Esophagus muscularis mucosa (tissue), 3 donors: ENCODE measurements around the gene ZFPM1.

Source experiments
- POLR2AphosphoS5 ChIP-seq, 2 donors: sonication (generic); formaldehyde crosslinking; IDR thresholded peaks; one replicate each; pipeline ENCODE4 v1.6.1; 2017; ENCODE audit warnings: antibody characterized with exemption in 2 of 2
- TF ChIP-seq, protein P1 (sequence below), 3 experiments: fragments of 200-600 bp in 2 of 3; fragments of 450-650 bp in 1 of 3; sonication (generic) in 2 of 3; IDR thresholded peaks; one replicate each; pipeline ENCODE4 v1.5.1; 2017 to 2019; ENCODE audit warnings: antibody characterized with exemption in 3 of 3, mild to moderate bottlenecking in 2 of 3, moderate library complexity in 1 of 3

DNA sequence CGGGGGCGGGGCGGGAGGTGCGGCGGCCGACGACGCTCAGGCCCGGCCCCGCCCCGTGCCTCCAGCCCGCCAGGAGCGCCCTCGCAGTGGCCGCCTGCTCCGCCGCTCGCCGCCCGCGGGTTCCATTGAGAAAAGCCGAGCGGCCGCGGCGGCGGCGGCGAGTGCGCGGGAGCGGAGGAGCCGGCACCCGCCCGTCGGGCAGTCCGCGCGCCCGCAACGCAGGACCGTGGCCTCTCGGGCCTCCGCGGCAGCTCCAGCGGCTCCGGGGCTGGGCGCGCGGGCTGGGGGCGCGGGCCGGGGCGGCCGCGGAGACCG lies at the start of gene ZFPM1:
- no peak for TF ChIP-seq POLR2AphosphoS5 (IDR thresholded peaks at IDR 0.05)
- TF ChIP-seq, protein P1, sequence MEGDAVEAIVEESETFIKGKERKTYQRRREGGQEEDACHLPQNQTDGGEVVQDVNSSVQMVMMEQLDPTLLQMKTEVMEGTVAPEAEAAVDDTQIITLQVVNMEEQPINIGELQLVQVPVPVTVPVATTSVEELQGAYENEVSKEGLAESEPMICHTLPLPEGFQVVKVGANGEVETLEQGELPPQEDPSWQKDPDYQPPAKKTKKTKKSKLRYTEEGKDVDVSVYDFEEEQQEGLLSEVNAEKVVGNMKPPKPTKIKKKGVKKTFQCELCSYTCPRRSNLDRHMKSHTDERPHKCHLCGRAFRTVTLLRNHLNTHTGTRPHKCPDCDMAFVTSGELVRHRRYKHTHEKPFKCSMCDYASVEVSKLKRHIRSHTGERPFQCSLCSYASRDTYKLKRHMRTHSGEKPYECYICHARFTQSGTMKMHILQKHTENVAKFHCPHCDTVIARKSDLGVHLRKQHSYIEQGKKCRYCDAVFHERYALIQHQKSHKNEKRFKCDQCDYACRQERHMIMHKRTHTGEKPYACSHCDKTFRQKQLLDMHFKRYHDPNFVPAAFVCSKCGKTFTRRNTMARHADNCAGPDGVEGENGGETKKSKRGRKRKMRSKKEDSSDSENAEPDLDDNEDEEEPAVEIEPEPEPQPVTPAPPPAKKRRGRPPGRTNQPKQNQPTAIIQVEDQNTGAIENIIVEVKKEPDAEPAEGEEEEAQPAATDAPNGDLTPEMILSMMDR (IDR thresholded peaks at IDR 0.05) = no peak
